ENCODE results near the gene GLRX.
A peak's percentile ranks its signal among the peaks of the same experiment; 100 is the strongest.

GLRX gene

GRCh38 chr5:95864944-95865504 lies 42.5 kb upstream of the GLRX start:
- Histone ChIP-seq H3K4me1 (ENCODE audit: control extremely low read depth in 1 of 4, control insufficient read depth in 4 of 4, insufficient read depth in 4 of 4, low read length in 3 of 4) (peaks cover 8 to 30% (median 19%) of the 10 kb centered on the region in 4 experiments), H3K27ac (ENCODE audit: insufficient read depth in 1 of 2, low read depth in 1 of 2, low read length in 2 of 2, poor library complexity in 1 of 2, severe bottlenecking in 2 of 2) (no peak overlapping the region), H3K36me3 (ENCODE audit: control insufficient read depth in 4 of 4, insufficient read depth in 4 of 4, low read length in 3 of 4) (no peaks in the 10 kb centered on the region), H3K4me3 (ENCODE audit: control insufficient read depth in 1 of 7, extremely low read depth in 1 of 7, insufficient read depth in 4 of 7, low read depth in 2 of 7, low read length in 6 of 7) (no peak overlapping the region), H3K9me3 (ENCODE audit: control extremely low read depth in 1 of 5, control insufficient read depth in 4 of 5, insufficient read depth in 2 of 5, low read depth in 1 of 5, low read length in 4 of 5) (no peaks in the 10 kb centered on the region), H3K27me3 (replicated peaks in 2 of 5; ENCODE audit: control insufficient read depth in 4 of 5, insufficient read depth in 5 of 5, low read length in 4 of 5) (no peaks in the 10 kb centered on the region)
- ChIA-PET POLR2A (no interaction called here), CTCF (interaction anchor here (1.0 to 2.6 kb wide), 5 partner anchors 10 to 472 kb away, joined by 3 to 11 read pairs (median 3); no protein-coding TSS in a partner anchor)
- no peak for DNase-seq
- 96% methylated on average over 6 of the region's 6 CpGs for WGBS (ENCODE audit: insufficient coverage)

GRCh38 chr5:95864456-95864855 lies 41.9 kb upstream of the GLRX start:
- Histone ChIP-seq H3K36me3 (ENCODE audit: control insufficient read depth in 4 of 4, insufficient read depth in 4 of 4, low read length in 3 of 4) (no peaks in the 10 kb centered on the region), H3K9me3 (ENCODE audit: control extremely low read depth in 1 of 5, control insufficient read depth in 4 of 5, insufficient read depth in 2 of 5, low read depth in 1 of 5, low read length in 4 of 5) (no peaks in the 10 kb centered on the region), H3K27me3 (replicated peaks in 2 of 5; ENCODE audit: control insufficient read depth in 4 of 5, insufficient read depth in 5 of 5, low read length in 4 of 5) (no peaks in the 10 kb centered on the region), H3K4me1 (ENCODE audit: control extremely low read depth in 1 of 4, control insufficient read depth in 4 of 4, insufficient read depth in 4 of 4, low read length in 3 of 4) (peaks cover 6 to 28% (median 18%) of the 10 kb centered on the region in 4 experiments), H3K27ac (ENCODE audit: insufficient read depth in 1 of 2, low read depth in 1 of 2, low read length in 2 of 2, poor library complexity in 1 of 2, severe bottlenecking in 2 of 2) (no peak overlapping the region), H3K4me3 (ENCODE audit: control insufficient read depth in 1 of 7, extremely low read depth in 1 of 7, insufficient read depth in 4 of 7, low read depth in 2 of 7, low read length in 6 of 7) (no peak overlapping the region)
- no peak for DNase-seq
- no CpG with 5 or more reads among the region's 1 CpG for WGBS (ENCODE audit: insufficient coverage)
- ChIA-PET CTCF (interaction anchor here (1.0 to 2.6 kb wide), 5 partner anchors 9 to 472 kb away, joined by 3 to 11 read pairs (median 3); no protein-coding TSS in a partner anchor), POLR2A (no interaction called here)

- H3K36me3 ChIP-seq (ENCODE audit: control insufficient read depth in 4 of 4, insufficient read depth in 4 of 4, low read length in 3 of 4) = no peaks in the 10 kb centered on the region
- no peak overlapping the region for H3K27ac ChIP-seq (ENCODE audit: insufficient read depth in 1 of 2, low read depth in 1 of 2, low read length in 2 of 2, poor library complexity in 1 of 2, severe bottlenecking in 2 of 2)
- H3K9me3 ChIP-seq (ENCODE audit: control extremely low read depth in 1 of 5, control insufficient read depth in 4 of 5, insufficient read depth in 2 of 5, low read depth in 1 of 5, low read length in 4 of 5) = no peaks in the 10 kb centered on the region
- peaks cover 6 to 26% (median 17%) of the 10 kb centered on the region in 4 experiments for H3K4me1 ChIP-seq (ENCODE audit: control extremely low read depth in 1 of 4, control insufficient read depth in 4 of 4, insufficient read depth in 4 of 4, low read length in 3 of 4)
- POLR2A ChIA-PET = no interaction called here
- no peaks in the 10 kb centered on the region for H3K27me3 ChIP-seq (replicated peaks in 2 of 5; ENCODE audit: control insufficient read depth in 4 of 5, insufficient read depth in 5 of 5, low read length in 4 of 5)
- H3K4me3 ChIP-seq (ENCODE audit: control insufficient read depth in 1 of 7, extremely low read depth in 1 of 7, insufficient read depth in 4 of 7, low read depth in 2 of 7, low read length in 6 of 7) = no peak overlapping the region
- no CpG with 5 or more reads among the region's 4 CpGs for WGBS (ENCODE audit: insufficient coverage)
- no peak for DNase-seq
- CTCF ChIA-PET = interaction anchor here (0.9 to 2.6 kb wide), 2 partner anchors 200 to 474 kb away, joined by 3 to 11 read pairs; no protein-coding TSS in a partner anchor
These were observed 40.8 kb upstream of the GLRX start for GRCh38 chr5:95863383-95863757.

GRCh38 chr5:95862671-95863382 lies 40.3 kb upstream of the GLRX start:
- no peak for DNase-seq
- ChIA-PET CTCF (interaction anchor here (0.9 to 3.1 kb wide), 6 partner anchors 9 to 200 kb away, joined by 3 to 8 read pairs (median 5); no protein-coding TSS in a partner anchor), POLR2A (no interaction called here)
- no peaks in the 10 kb centered on the region for H3K36me3 ChIP-seq (ENCODE audit: control insufficient read depth in 4 of 4, insufficient read depth in 4 of 4, low read length in 3 of 4)
- H3K27me3 ChIP-seq (replicated peaks in 2 of 5; ENCODE audit: control insufficient read depth in 4 of 5, insufficient read depth in 5 of 5, low read length in 4 of 5) = no peaks in the 10 kb centered on the region
- H3K4me1 ChIP-seq (ENCODE audit: control extremely low read depth in 1 of 4, control insufficient read depth in 4 of 4, insufficient read depth in 4 of 4, low read length in 3 of 4) = peaks cover 6 to 28% (median 17%) of the 10 kb centered on the region in 4 experiments
- 95% methylated on average over 5 of the region's 8 CpGs for WGBS (ENCODE audit: insufficient coverage)
- H3K27ac ChIP-seq (ENCODE audit: insufficient read depth in 1 of 2, low read depth in 1 of 2, low read length in 2 of 2, poor library complexity in 1 of 2, severe bottlenecking in 2 of 2) = no peak overlapping the region
- no peak overlapping the region for H3K4me3 ChIP-seq (ENCODE audit: control insufficient read depth in 1 of 7, extremely low read depth in 1 of 7, insufficient read depth in 4 of 7, low read depth in 2 of 7, low read length in 6 of 7)
- no peaks in the 10 kb centered on the region for H3K9me3 ChIP-seq (ENCODE audit: control extremely low read depth in 1 of 5, control insufficient read depth in 4 of 5, insufficient read depth in 2 of 5, low read depth in 1 of 5, low read length in 4 of 5)

- CTCF ChIA-PET = interaction anchor here (1.2 to 3.1 kb wide), 8 partner anchors 8 to 474 kb away, joined by 3 to 8 read pairs (median 4); no protein-coding TSS in a partner anchor
- POLR2A ChIA-PET = no interaction called here
- Histone ChIP-seq H3K36me3 (ENCODE audit: control insufficient read depth in 4 of 4, insufficient read depth in 4 of 4, low read length in 3 of 4) (no peaks in the 10 kb centered on the region), H3K27me3 (replicated peaks in 2 of 5; ENCODE audit: control insufficient read depth in 4 of 5, insufficient read depth in 5 of 5, low read length in 4 of 5) (no peaks in the 10 kb centered on the region), H3K9me3 (ENCODE audit: control extremely low read depth in 1 of 5, control insufficient read depth in 4 of 5, insufficient read depth in 2 of 5, low read depth in 1 of 5, low read length in 4 of 5) (no peaks in the 10 kb centered on the region), H3K27ac (ENCODE audit: insufficient read depth in 1 of 2, low read depth in 1 of 2, low read length in 2 of 2, poor library complexity in 1 of 2, severe bottlenecking in 2 of 2) (no peak overlapping the region), H3K4me1 (ENCODE audit: control extremely low read depth in 1 of 4, control insufficient read depth in 4 of 4, insufficient read depth in 4 of 4, low read length in 3 of 4) (peaks cover 6 to 28% (median 17%) of the 10 kb centered on the region in 4 experiments), H3K4me3 (ENCODE audit: control insufficient read depth in 1 of 7, extremely low read depth in 1 of 7, insufficient read depth in 4 of 7, low read depth in 2 of 7, low read length in 6 of 7) (no peak overlapping the region)
- no peak for DNase-seq
- 72% methylated on average over 4 of the region's 8 CpGs for WGBS (ENCODE audit: insufficient coverage)
These were observed 39.5 kb upstream of the GLRX start for GRCh38 chr5:95861864-95862561.

- CTCF ChIA-PET = interaction anchor here (1.2 to 3.1 kb wide), 8 partner anchors 8 to 475 kb away, joined by 3 to 8 read pairs (median 4); no protein-coding TSS in a partner anchor
- POLR2A ChIA-PET = no interaction called here
- Histone ChIP-seq H3K36me3 (ENCODE audit: control insufficient read depth in 4 of 4, insufficient read depth in 4 of 4, low read length in 3 of 4) (no peaks in the 10 kb centered on the region), H3K9me3 (ENCODE audit: control extremely low read depth in 1 of 5, control insufficient read depth in 4 of 5, insufficient read depth in 2 of 5, low read depth in 1 of 5, low read length in 4 of 5) (no peaks in the 10 kb centered on the region), H3K27me3 (replicated peaks in 2 of 5; ENCODE audit: control insufficient read depth in 4 of 5, insufficient read depth in 5 of 5, low read length in 4 of 5) (no peaks in the 10 kb centered on the region), H3K27ac (ENCODE audit: insufficient read depth in 1 of 2, low read depth in 1 of 2, low read length in 2 of 2, poor library complexity in 1 of 2, severe bottlenecking in 2 of 2) (no peak overlapping the region), H3K4me3 (ENCODE audit: control insufficient read depth in 1 of 7, extremely low read depth in 1 of 7, insufficient read depth in 4 of 7, low read depth in 2 of 7, low read length in 6 of 7) (peak overlapping the region in 2 of 7 experiments; percentile 27 to 51), H3K4me1 (ENCODE audit: control extremely low read depth in 1 of 4, control insufficient read depth in 4 of 4, insufficient read depth in 4 of 4, low read length in 3 of 4) (peaks cover 6 to 28% (median 17%) of the 10 kb centered on the region in 4 experiments)
- under 1% methylated on average over 14 of the region's 14 CpGs for WGBS (ENCODE audit: insufficient coverage)
- DNase-seq = peak in 2 of 3 donors; percentile 53 to 66
These were observed 38.8 kb upstream of the GLRX start for GRCh38 chr5:95861221-95861863.
